T-helper 2 cell treated with Interferon-gamma antibody and Interleukin-4, amounts not matched to agents 5 μg/mL and 100 μg/mL, for 36 hours (primary cell): ENCODE results near the gene CISD2.
"Not testable (repeated sequence)": the region's sequence is repeated elsewhere in the genome, so short reads cannot be mapped to it uniquely, and the experiment has no call there.

Source experiments
- DNase-seq: peaks from one replicate; pipeline ENCODE4 v3.0.0; 2021; ENCODE audit warnings: low spot score
- H3K27ac Mint-ChIP-seq: one replicate; pipeline ENCODE4 v1.8.0; 2021; ENCODE audit warnings: mild to moderate bottlenecking, mixed read lengths
- H3K27me3 Mint-ChIP-seq: one replicate; pipeline ENCODE4 v1.8.0; 2021; ENCODE audit warnings: low read depth, mixed read lengths
- H3K36me3 Mint-ChIP-seq: one replicate; pipeline ENCODE4 v1.8.0; 2021; ENCODE audit warnings: low read depth, mixed read lengths
- H3K4me1 Mint-ChIP-seq: one replicate; pipeline ENCODE4 v1.8.0; 2021; ENCODE audit warnings: low read depth, mixed read lengths
- H3K4me3 Mint-ChIP-seq: one replicate; pipeline ENCODE4 v1.8.0; 2022; ENCODE audit warnings: mild to moderate bottlenecking, moderate library complexity, mixed read lengths
- H3K9me3 Mint-ChIP-seq: one replicate; pipeline ENCODE4 v1.8.0; 2021; ENCODE audit warnings: mixed read lengths

CISD2 gene

DNA sequence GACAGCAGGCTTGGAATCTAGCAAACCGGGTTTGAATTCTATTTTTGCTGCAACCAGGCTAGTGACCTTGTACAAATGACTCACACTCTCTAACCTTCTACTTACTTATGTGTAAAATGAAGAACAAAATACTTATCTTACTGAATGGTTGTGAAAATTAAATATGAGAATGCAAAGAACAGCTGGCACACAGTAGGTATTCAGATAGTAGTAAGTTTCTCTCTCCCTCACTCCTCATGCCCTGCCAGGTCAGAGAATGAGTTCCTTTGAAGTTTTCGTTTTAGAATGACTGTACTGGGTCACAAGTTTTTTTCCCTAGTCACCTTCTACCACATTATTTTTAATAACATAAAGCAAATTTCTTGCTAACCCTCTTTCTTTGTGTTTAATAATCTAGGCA is 33.0 kb downstream of the CISD2 start:
- peaks cover under 1% of the 10 kb centered on the region for H3K4me1 Mint-ChIP-seq
- no peak overlapping the region for H3K27ac Mint-ChIP-seq
- no peaks in the 10 kb centered on the region for H3K9me3 Mint-ChIP-seq
- H3K4me3 Mint-ChIP-seq, result no peak overlapping the region
- no peaks in the 10 kb centered on the region for H3K36me3 Mint-ChIP-seq
- peaks cover 3% of the 10 kb centered on the region for H3K27me3 Mint-ChIP-seq
- no peak for DNase-seq

DNA sequence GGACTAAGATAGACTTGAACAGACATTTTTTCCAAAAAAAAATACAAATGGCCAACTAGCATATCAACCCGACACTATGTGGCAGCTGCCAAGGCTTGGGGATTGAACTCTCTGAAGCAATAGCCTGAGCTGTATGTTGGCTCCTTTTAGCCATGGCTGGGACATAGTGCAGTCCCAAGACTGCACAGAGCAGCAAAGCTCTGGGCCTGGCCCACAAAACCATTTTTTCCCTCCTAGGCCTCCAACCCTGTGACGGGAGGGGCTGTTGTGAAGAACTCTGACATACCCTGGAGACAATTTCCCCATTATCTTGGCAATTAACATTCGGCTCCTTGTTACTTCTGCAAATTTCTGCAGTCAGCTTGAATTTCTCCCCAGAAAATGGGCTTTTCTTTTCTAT is 50.1 kb downstream of the CISD2 start:
- H3K36me3 Mint-ChIP-seq, result peaks cover 2% of the 10 kb centered on the region
- no peaks in the 10 kb centered on the region for H3K27me3 Mint-ChIP-seq
- H3K4me1 Mint-ChIP-seq, result no peaks in the 10 kb centered on the region
- H3K27ac Mint-ChIP-seq, result no peak overlapping the region
- no peak for DNase-seq
- no peak overlapping the region for H3K4me3 Mint-ChIP-seq
- H3K9me3 Mint-ChIP-seq, result peaks cover 13% of the 10 kb centered on the region

DNA sequence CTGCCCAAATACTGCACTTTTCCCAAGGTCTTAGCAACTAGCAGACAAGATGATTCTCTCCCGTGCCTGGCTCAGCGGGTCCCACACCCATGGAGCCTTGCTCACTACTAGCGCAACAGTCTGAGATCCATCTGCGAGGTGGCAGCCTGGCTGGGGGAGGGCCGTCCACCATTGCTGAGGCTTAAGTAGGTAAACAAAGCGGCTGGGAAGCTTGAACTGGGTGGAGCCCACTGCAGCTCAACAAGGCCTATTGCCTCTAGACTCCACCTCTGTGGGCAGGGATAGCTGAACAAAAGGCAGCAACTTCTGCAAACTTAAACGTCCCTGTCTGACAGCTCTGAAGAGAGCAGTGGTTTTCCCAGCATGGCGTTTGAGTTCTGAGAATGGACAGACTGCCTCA is 50.9 kb downstream of the CISD2 start:
- DNase-seq, H3K27ac Mint-ChIP-seq, H3K9me3 Mint-ChIP-seq, H3K27me3 Mint-ChIP-seq, H3K36me3 Mint-ChIP-seq, H3K4me1 Mint-ChIP-seq, H3K4me3 Mint-ChIP-seq: not testable (repeated sequence)

DNA sequence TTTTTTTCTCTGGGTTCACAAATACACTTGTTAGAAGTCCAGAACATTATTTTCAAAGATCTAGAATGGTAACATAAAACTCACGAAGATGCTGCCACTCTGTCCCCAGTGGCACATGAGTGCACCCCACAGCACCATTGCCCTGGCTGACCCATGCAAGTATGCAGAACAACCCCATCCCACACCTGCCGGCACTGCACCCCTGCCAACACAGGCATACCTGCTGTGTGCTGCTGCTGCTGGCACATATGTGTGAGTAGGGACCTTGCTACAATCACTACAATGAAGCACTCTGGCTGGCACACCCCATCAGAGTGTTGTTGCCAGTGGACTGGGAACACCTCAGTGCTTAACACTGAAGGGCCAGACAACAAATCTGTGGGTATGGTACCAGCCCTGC is 66.9 kb downstream of the CISD2 start:
- H3K27me3 Mint-ChIP-seq, result peaks cover 8% of the 10 kb centered on the region
- no peaks in the 10 kb centered on the region for H3K9me3 Mint-ChIP-seq
- H3K4me1 Mint-ChIP-seq, result no peaks in the 10 kb centered on the region
- no peak overlapping the region for H3K4me3 Mint-ChIP-seq
- no peak overlapping the region for H3K27ac Mint-ChIP-seq
- no peaks in the 10 kb centered on the region for H3K36me3 Mint-ChIP-seq
- DNase-seq, result no peak

DNA sequence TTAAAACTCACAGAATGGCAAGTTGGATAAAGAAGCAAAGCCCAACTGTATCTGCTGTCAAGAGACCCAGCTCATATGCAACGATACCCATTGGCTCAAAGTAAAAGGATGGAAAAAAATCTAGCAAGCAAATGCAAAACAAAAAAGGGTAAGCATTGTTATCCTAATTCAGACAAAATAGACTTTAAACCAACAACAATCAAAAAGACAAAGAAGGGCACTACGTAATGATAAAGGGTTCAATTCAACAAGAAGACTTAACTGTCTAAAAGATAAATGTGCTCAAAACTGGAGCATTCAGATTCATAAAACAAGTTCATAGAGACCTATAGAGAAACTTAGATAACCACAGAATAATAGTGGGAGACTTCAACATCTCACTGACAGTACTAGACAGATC is 69.3 kb downstream of the CISD2 start:
- H3K36me3 Mint-ChIP-seq, H3K27ac Mint-ChIP-seq, H3K9me3 Mint-ChIP-seq, H3K4me3 Mint-ChIP-seq, H3K4me1 Mint-ChIP-seq, DNase-seq: not testable (repeated sequence)
- peaks cover 13% of the 10 kb centered on the region for H3K27me3 Mint-ChIP-seq
